ENCODE measurements around the gene DLX3.

The DLX3 gene

GRCh38 chr17:50029185-50029584 lies 34.2 kb upstream of the DLX3 start:
- no peaks in the 10 kb centered on the region for H3K9me3 ChIP-seq (ENCODE audit: low read length)
- H2AFZ ChIP-seq (ENCODE audit: low read depth, low read length): no peak overlapping the region
- no peak overlapping the region for H3K4me3 ChIP-seq (ENCODE audit: low read length)
- H3K36me3 ChIP-seq (ENCODE audit: insufficient read depth, low read length): no peaks in the 10 kb centered on the region
- peaks cover 5% of the 10 kb centered on the region for H3K4me1 ChIP-seq (ENCODE audit: insufficient read depth, low read length)
- peaks cover 5% of the 10 kb centered on the region for H3K27me3 ChIP-seq (ENCODE audit: insufficient read depth, low read length)

GRCh38 chr17:50028736-50029120 lies 33.7 kb upstream of the DLX3 start:
- Histone ChIP-seq H3K9me3 (ENCODE audit: low read length) (no peaks in the 10 kb centered on the region), H3K36me3 (ENCODE audit: insufficient read depth, low read length) (no peaks in the 10 kb centered on the region), H3K4me3 (ENCODE audit: low read length) (no peak overlapping the region), H3K27me3 (ENCODE audit: insufficient read depth, low read length) (peaks cover 5% of the 10 kb centered on the region), H3K4me1 (ENCODE audit: insufficient read depth, low read length) (peaks cover 5% of the 10 kb centered on the region), H2AFZ (ENCODE audit: low read depth, low read length) (no peak overlapping the region)

GRCh38 chr17:50027881-50028735 lies 33.1 kb upstream of the DLX3 start:
- H2AFZ ChIP-seq (ENCODE audit: low read depth, low read length): no peak overlapping the region
- H3K4me3 ChIP-seq (ENCODE audit: low read length): no peak overlapping the region
- peaks cover 5% of the 10 kb centered on the region for H3K4me1 ChIP-seq (ENCODE audit: insufficient read depth, low read length)
- H3K36me3 ChIP-seq (ENCODE audit: insufficient read depth, low read length): no peaks in the 10 kb centered on the region
- peaks cover 5% of the 10 kb centered on the region for H3K27me3 ChIP-seq (ENCODE audit: insufficient read depth, low read length)
- H3K9me3 ChIP-seq (ENCODE audit: low read length): no peaks in the 10 kb centered on the region

GRCh38 chr17:50027172-50027880 lies 32.3 kb upstream of the DLX3 start:
- Histone ChIP-seq H3K9me3 (ENCODE audit: low read length) (no peaks in the 10 kb centered on the region), H3K36me3 (ENCODE audit: insufficient read depth, low read length) (no peaks in the 10 kb centered on the region), H2AFZ (ENCODE audit: low read depth, low read length) (no peak overlapping the region), H3K4me3 (ENCODE audit: low read length) (no peak overlapping the region), H3K4me1 (ENCODE audit: insufficient read depth, low read length) (peaks cover 8% of the 10 kb centered on the region), H3K27me3 (ENCODE audit: insufficient read depth, low read length) (peaks cover 5% of the 10 kb centered on the region)

GRCh38 chr17:50026837-50027171 lies 31.8 kb upstream of the DLX3 start:
- no peak overlapping the region for H3K4me3 ChIP-seq (ENCODE audit: low read length)
- no peak overlapping the region for H2AFZ ChIP-seq (ENCODE audit: low read depth, low read length)
- H3K36me3 ChIP-seq (ENCODE audit: insufficient read depth, low read length): no peaks in the 10 kb centered on the region
- H3K9me3 ChIP-seq (ENCODE audit: low read length): no peaks in the 10 kb centered on the region
- H3K4me1 ChIP-seq (ENCODE audit: insufficient read depth, low read length): peaks cover 9% of the 10 kb centered on the region
- peaks cover 5% of the 10 kb centered on the region for H3K27me3 ChIP-seq (ENCODE audit: insufficient read depth, low read length)

- Histone ChIP-seq H3K9me3 (ENCODE audit: low read length) (no peaks in the 10 kb centered on the region), H3K4me1 (ENCODE audit: insufficient read depth, low read length) (peaks cover 9% of the 10 kb centered on the region), H3K4me3 (ENCODE audit: low read length) (no peak overlapping the region), H3K27me3 (ENCODE audit: insufficient read depth, low read length) (peaks cover 5% of the 10 kb centered on the region), H3K36me3 (ENCODE audit: insufficient read depth, low read length) (no peaks in the 10 kb centered on the region), H2AFZ (ENCODE audit: low read depth, low read length) (no peak overlapping the region)
These were observed 31.1 kb upstream of the DLX3 start for GRCh38 chr17:50026046-50026675.

GRCh38 chr17:50024808-50025207 lies 29.8 kb upstream of the DLX3 start:
- no peak overlapping the region for H3K4me3 ChIP-seq (ENCODE audit: low read length)
- no peaks in the 10 kb centered on the region for H3K9me3 ChIP-seq (ENCODE audit: low read length)
- H3K27me3 ChIP-seq (ENCODE audit: insufficient read depth, low read length): peaks cover 5% of the 10 kb centered on the region
- H2AFZ ChIP-seq (ENCODE audit: low read depth, low read length): no peak overlapping the region
- H3K36me3 ChIP-seq (ENCODE audit: insufficient read depth, low read length): no peaks in the 10 kb centered on the region
- H3K4me1 ChIP-seq (ENCODE audit: insufficient read depth, low read length): peaks cover 9% of the 10 kb centered on the region

- Histone ChIP-seq H3K4me1 (ENCODE audit: insufficient read depth, low read length) (peaks cover 9% of the 10 kb centered on the region), H3K36me3 (ENCODE audit: insufficient read depth, low read length) (no peaks in the 10 kb centered on the region), H2AFZ (ENCODE audit: low read depth, low read length) (no peak overlapping the region), H3K27me3 (ENCODE audit: insufficient read depth, low read length) (peaks cover 5% of the 10 kb centered on the region), H3K9me3 (ENCODE audit: low read length) (no peaks in the 10 kb centered on the region), H3K4me3 (ENCODE audit: low read length) (no peak overlapping the region)
These were observed 28.5 kb upstream of the DLX3 start for GRCh38 chr17:50023520-50023919.

GRCh38 chr17:50022463-50023130 lies 27.6 kb upstream of the DLX3 start:
- Histone ChIP-seq H3K9me3 (ENCODE audit: low read length) (no peaks in the 10 kb centered on the region), H3K4me1 (ENCODE audit: insufficient read depth, low read length) (peaks cover 7% of the 10 kb centered on the region), H2AFZ (ENCODE audit: low read depth, low read length) (no peak overlapping the region), H3K4me3 (ENCODE audit: low read length) (no peak overlapping the region), H3K27me3 (ENCODE audit: insufficient read depth, low read length) (peaks cover 4% of the 10 kb centered on the region), H3K36me3 (ENCODE audit: insufficient read depth, low read length) (no peaks in the 10 kb centered on the region)

- no peaks in the 10 kb centered on the region for H3K36me3 ChIP-seq (ENCODE audit: insufficient read depth, low read length)
- peaks cover 4% of the 10 kb centered on the region for H3K4me1 ChIP-seq (ENCODE audit: insufficient read depth, low read length)
- no peak overlapping the region for H3K4me3 ChIP-seq (ENCODE audit: low read length)
- H3K27me3 ChIP-seq (ENCODE audit: insufficient read depth, low read length): no peaks in the 10 kb centered on the region
- H2AFZ ChIP-seq (ENCODE audit: low read depth, low read length): no peak overlapping the region
- no peaks in the 10 kb centered on the region for H3K9me3 ChIP-seq (ENCODE audit: low read length)
These were observed 26.8 kb upstream of the DLX3 start for GRCh38 chr17:50021681-50022370.

GRCh38 chr17:50020841-50021599 lies 26.0 kb upstream of the DLX3 start:
- no peak overlapping the region for H3K4me3 ChIP-seq (ENCODE audit: low read length)
- H3K9me3 ChIP-seq (ENCODE audit: low read length): no peaks in the 10 kb centered on the region
- peaks cover 4% of the 10 kb centered on the region for H3K4me1 ChIP-seq (ENCODE audit: insufficient read depth, low read length)
- no peaks in the 10 kb centered on the region for H3K27me3 ChIP-seq (ENCODE audit: insufficient read depth, low read length)
- no peaks in the 10 kb centered on the region for H3K36me3 ChIP-seq (ENCODE audit: insufficient read depth, low read length)
- no peak overlapping the region for H2AFZ ChIP-seq (ENCODE audit: low read depth, low read length)

- H3K9me3 ChIP-seq (ENCODE audit: low read length): peaks cover 5% of the 10 kb centered on the region
- H3K36me3 ChIP-seq (ENCODE audit: insufficient read depth, low read length): no peaks in the 10 kb centered on the region
- no peak overlapping the region for H3K4me3 ChIP-seq (ENCODE audit: low read length)
- no peak overlapping the region for H2AFZ ChIP-seq (ENCODE audit: low read depth, low read length)
- H3K27me3 ChIP-seq (ENCODE audit: insufficient read depth, low read length): no peaks in the 10 kb centered on the region
- H3K4me1 ChIP-seq (ENCODE audit: insufficient read depth, low read length): peaks cover 4% of the 10 kb centered on the region
These were observed 23.9 kb upstream of the DLX3 start for GRCh38 chr17:50018909-50019308.

Measured in neuron (in vitro differentiated cells).